NCI-H187 treated with DMSO at 0.1 percent for 48 hours (cell line): ENCODE measurements around the gene ARHGAP22.

ENCODE experiments used
- DNase-seq: peaks from one replicate; lab custom pipeline; 2025; lab: John Stamatoyannopoulos, UW

Gene ARHGAP22

GRCh38 chr10:48587819-48588218, 17.1 kb downstream of the ARHGAP22 start:
- DNase-seq: no peak

DNA sequence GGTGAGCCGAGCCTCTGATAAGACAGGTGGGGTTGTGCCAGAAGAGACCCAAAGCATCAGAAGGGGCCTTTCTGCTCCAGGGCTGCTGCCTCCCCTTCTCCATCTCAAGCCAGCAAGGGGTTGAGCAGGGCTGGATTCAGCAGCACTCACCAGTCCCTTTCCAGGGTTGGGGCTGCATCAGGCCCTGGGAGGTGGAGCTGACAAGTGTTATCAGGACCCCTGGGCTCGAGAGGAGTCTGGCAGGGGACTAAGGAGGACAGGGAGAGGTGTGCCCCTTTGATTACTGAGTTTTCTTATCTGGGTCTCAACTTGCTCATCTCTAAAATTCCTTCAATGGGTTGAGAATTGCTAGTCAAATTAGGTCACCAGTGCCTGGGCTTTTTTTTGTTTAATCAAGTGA, 17.8 kb downstream of the ARHGAP22 start:
- no peak for DNase-seq

GRCh38 chr10:48582970-48583369, 21.9 kb downstream of the ARHGAP22 start:
- DNase-seq: no peak

- DNase-seq: no peak
Observed at GRCh38 chr10:48580236-48580635, 24.6 kb downstream of the ARHGAP22 start.

- no peak for DNase-seq
Observed at GRCh38 chr10:48579251-48579960, 25.5 kb downstream of the ARHGAP22 start.

DNA sequence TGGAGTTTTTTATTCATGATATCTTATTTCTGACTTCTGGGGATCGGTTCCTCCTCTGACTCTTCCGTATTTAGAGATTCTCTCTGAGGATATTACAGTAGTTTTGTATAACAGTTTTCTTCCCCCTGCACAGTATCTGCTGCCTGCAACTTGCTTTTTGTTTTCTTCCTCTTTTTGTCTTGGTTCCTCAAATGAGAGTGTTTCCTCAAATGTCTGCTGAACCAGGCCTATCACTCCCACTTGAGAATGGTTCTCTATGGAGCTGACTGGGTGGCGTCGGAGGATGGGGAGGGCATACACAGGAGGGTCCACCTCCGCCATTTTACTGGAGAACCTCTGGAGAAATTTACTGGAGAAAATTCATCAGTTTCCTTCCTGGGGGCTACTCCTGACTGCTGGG, 27.7 kb downstream of the ARHGAP22 start:
- DNase-seq: no peak

DNA sequence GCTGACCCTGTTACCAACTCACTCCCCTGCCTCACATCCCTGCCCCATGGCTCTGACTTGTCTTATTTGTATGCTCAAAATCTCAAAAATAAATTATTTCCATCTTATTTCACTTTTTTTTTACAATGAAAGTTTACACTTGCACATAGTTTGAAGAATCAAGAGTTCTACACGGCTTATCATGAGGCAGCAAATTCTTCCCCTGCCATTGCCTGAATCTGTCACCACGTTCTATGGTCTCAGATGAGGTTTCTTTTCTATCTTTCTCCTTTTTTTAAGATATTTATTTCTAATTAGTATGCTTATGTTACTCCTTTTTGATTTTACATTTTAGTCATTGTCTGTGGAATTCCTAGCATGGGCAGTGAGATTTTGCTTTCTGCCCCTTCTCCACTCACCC, 28.4 kb downstream of the ARHGAP22 start:
- no peak for DNase-seq

- no peak for DNase-seq
Observed at GRCh38 chr10:48575901-48576300, 29.0 kb downstream of the ARHGAP22 start.

DNA sequence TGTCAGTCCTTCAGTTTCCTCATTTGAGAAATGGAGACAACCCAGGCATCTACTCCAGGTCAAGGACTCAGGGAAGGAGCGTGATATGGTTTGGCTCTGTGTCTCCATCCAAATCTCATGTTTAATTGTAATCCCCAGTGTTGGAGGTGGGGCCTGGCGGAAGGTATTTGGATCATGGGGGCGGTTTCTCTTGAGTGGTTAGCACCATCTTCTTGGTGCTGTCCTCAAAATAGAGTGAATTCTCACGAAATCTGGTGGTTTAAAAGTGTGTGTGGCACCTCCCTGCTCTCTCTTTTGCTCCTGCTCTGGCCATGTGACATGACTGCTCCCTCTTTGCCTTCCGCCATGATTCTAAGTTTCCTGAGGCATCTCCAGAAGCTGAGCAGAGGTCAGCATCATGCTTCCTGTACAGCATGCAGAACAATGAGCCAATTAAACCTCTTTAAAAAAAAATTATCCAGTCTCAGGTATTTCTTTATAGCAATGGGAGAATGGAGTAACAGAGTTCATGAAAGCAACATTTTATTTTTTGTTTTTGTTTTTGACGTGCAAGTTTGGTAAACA, 30.0 kb downstream of the ARHGAP22 start:
- no peak for DNase-seq

DNA sequence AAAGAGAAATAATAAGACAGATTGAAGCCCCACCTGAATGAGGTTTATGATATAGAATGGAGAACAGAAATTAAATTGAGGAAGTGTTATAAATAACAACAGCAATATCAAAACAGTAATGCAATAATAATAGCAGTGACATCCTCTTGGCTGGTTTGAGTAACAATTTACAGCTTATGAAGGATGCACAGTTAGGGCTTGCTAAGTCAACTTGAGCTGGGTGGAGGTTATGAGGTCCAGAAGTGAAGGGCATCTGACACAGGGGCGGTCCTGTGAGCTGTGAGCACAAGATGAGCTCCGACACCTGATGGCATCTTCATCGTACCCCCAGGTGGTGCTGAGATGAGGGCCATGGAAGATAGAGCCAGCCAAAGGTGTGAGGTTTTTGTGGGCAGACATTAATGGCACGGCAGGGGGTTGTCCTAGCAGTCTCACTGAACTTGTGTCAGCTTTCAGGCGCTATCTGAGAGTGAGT, 30.5 kb downstream of the ARHGAP22 start:
- no peak for DNase-seq

GRCh38 chr10:48573045-48573444, 31.8 kb downstream of the ARHGAP22 start:
- DNase-seq: no peak

DNA sequence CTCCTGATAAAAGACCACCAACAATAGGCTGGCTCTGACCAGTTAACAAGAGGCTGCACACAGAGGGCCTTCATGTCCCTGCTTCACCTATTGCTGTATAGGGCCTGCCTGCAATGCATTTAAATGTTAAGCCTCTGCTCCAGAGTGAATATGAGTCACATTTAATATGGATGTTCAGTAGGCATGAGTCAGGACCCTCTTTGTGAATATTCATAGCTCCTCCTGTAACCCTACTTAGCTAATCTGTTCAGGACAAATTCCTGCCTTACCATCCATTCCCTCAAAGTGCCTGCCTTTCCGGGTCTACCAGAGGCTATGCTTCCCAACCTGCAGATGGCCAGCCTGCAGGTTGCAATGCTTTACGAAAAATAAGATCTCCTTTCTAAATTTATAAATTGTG, 32.5 kb downstream of the ARHGAP22 start:
- no peak for DNase-seq

- DNase-seq: no peak
Observed at GRCh38 chr10:48568546-48568945, 36.3 kb downstream of the ARHGAP22 start.

GRCh38 chr10:48568131-48568530, 36.7 kb downstream of the ARHGAP22 start:
- DNase-seq: no peak

- no peak for DNase-seq
Observed at GRCh38 chr10:48567346-48567745, 37.5 kb downstream of the ARHGAP22 start.

GRCh38 chr10:48564466-48565160, 40.3 kb downstream of the ARHGAP22 start:
- DNase-seq: no peak

- DNase-seq: no peak
Observed at GRCh38 chr10:48557511-48558123, 47.3 kb downstream of the ARHGAP22 start.

GRCh38 chr10:48556713-48557112, 48.2 kb downstream of the ARHGAP22 start:
- no peak for DNase-seq

- no peak for DNase-seq
Observed at GRCh38 chr10:48556065-48556464, 48.8 kb downstream of the ARHGAP22 start.

GRCh38 chr10:48555310-48556042, 49.4 kb downstream of the ARHGAP22 start:
- DNase-seq: no peak

- no peak for DNase-seq
Observed at GRCh38 chr10:48554656-48555055, 50.2 kb downstream of the ARHGAP22 start.

GRCh38 chr10:48554246-48554645, 50.6 kb downstream of the ARHGAP22 start:
- no peak for DNase-seq
